Common myeloid progenitor, CD34-positive (primary cell): ENCODE results near the gene PTX4.

Experiments
- CTCF ChIA-PET: fragments of 350-600 bp; sonication (Branson Sonifier 250); formaldehyde crosslinking; loops from one replicate; lab custom pipeline; 2021; ENCODE audit warnings: antibody characterized with exemption; lab: Charles Lee
- POLR2A ChIA-PET: fragments of 350-600 bp; sonication (Branson Sonifier 250); formaldehyde crosslinking; loops from one replicate; lab custom pipeline; 2021; ENCODE audit warnings: antibody characterized with exemption; lab: Charles Lee
- DNase-seq, 3 donors: peaks; one replicate each; pipeline versions ENCODE4 v3.0.0 to v3.0.0-alpha.2; 2013
- H3K27ac ChIP-seq, 2 experiments: 1 replicate in 1 of 2; 2 replicates in 1 of 2; pipeline ENCODE4 v1.7.0; 2013; ENCODE audit warnings: inconsistent platforms in 2 of 2, low read length in 2 of 2, mild to moderate bottlenecking in 2 of 2, low read depth in 1 of 2, moderate library complexity in 1 of 2; ENCODE audit not compliant: severe bottlenecking in 2 of 2, insufficient read depth in 1 of 2, poor library complexity in 1 of 2
- H3K27me3 ChIP-seq, 5 experiments: replicated peaks in 2 of 5; 1 replicate in 3 of 5; 2 replicates in 2 of 5; pipeline versions ENCODE4 v1.6.1 to v1.7.0; 2013; ENCODE audit warnings: low read length in 4 of 5, mild to moderate bottlenecking in 2 of 5, moderate library complexity in 2 of 5, inconsistent platforms in 1 of 5; ENCODE audit not compliant: insufficient read depth in 5 of 5, control insufficient read depth in 4 of 5
- H3K36me3 ChIP-seq, 4 experiments: 1 replicate in 2 of 4; 2 replicates in 2 of 4; pipeline versions ENCODE4 v1.6.1 to v1.7.0; 2013; ENCODE audit warnings: low read length in 3 of 4, control low read depth in 1 of 4, mild to moderate bottlenecking in 1 of 4; ENCODE audit not compliant: control insufficient read depth in 4 of 4, insufficient read depth in 4 of 4
- H3K4me1 ChIP-seq, 4 experiments: 1 replicate in 3 of 4; 2 replicates in 1 of 4; pipeline versions ENCODE4 v1.6.1 to v1.7.1; 2013; ENCODE audit warnings: low read length in 3 of 4, mild to moderate bottlenecking in 3 of 4, control low read depth in 1 of 4, inconsistent platforms in 1 of 4, moderate library complexity in 1 of 4; ENCODE audit not compliant: control insufficient read depth in 4 of 4, insufficient read depth in 4 of 4; ENCODE audit errors: control extremely low read depth in 1 of 4
- H3K4me3 ChIP-seq, 7 experiments: 1 replicate in 4 of 7; 2 replicates in 3 of 7; pipeline versions ENCODE4 v1.5.1 to v1.7.0; 2013; ENCODE audit warnings: mild to moderate bottlenecking in 7 of 7, low read length in 6 of 7, moderate library complexity in 6 of 7, inconsistent platforms in 2 of 7, low read depth in 2 of 7, control low read depth in 1 of 7; ENCODE audit not compliant: insufficient read depth in 4 of 7, control insufficient read depth in 1 of 7; ENCODE audit errors: extremely low read depth in 1 of 7
- H3K9me3 ChIP-seq, 5 experiments: 1 replicate in 4 of 5; 2 replicates in 1 of 5; pipeline versions ENCODE4 v1.6.1 to v1.7.1; 2013; ENCODE audit warnings: low read length in 4 of 5, mild to moderate bottlenecking in 2 of 5, inconsistent platforms in 1 of 5, low read depth in 1 of 5, moderate library complexity in 1 of 5; ENCODE audit not compliant: control insufficient read depth in 4 of 5, insufficient read depth in 2 of 5; ENCODE audit errors: control extremely low read depth in 1 of 5
- WGBS: methylation state at CpG from one replicate; pipeline ENCODE4 v1.1.5; 2013; ENCODE audit not compliant: insufficient coverage; 5-methylcytosine and 5-hydroxymethylcytosine counted together

The PTX4 gene

GRCh38 chr16:1489077-1489476 is 333 bp upstream of the PTX4 start:
- no peak for DNase-seq
- Histone ChIP-seq H3K4me1 (peaks cover 2 to 20% (median 16%) of the 10 kb centered on the region in 4 experiments), H3K27ac (no peak overlapping the region), H3K4me3 (no peak overlapping the region), H3K9me3 (no peaks in the 10 kb centered on the region), H3K27me3 (no peaks in the 10 kb centered on the region), H3K36me3 (peaks cover 0 to under 1% (median 0%) of the 10 kb centered on the region in 4 experiments)
- 96% methylated on average over 7 of the region's 12 CpGs for WGBS
- ChIA-PET CTCF (no interaction called here), POLR2A (no interaction called here)

- H3K27me3 ChIP-seq = no peaks in the 10 kb centered on the region
- CTCF ChIA-PET = no interaction called here
- DNase-seq = no peak
- no peaks in the 10 kb centered on the region for H3K9me3 ChIP-seq
- WGBS = 92% methylated on average over 24 of the region's 24 CpGs
- H3K27ac ChIP-seq = no peak overlapping the region
- POLR2A ChIA-PET = no interaction called here
- peaks cover 2 to 16% (median 12%) of the 10 kb centered on the region in 4 experiments for H3K4me1 ChIP-seq
- no peaks in the 10 kb centered on the region for H3K36me3 ChIP-seq
- H3K4me3 ChIP-seq = no peak overlapping the region
Observed at GRCh38 chr16:1488054-1488601, 616 bp downstream of the PTX4 start.

GRCh38 chr16:1487395-1488053 is 1.2 kb downstream of the PTX4 start:
- Histone ChIP-seq H3K4me3 (no peak overlapping the region), H3K27me3 (no peaks in the 10 kb centered on the region), H3K36me3 (no peaks in the 10 kb centered on the region), H3K9me3 (no peaks in the 10 kb centered on the region), H3K4me1 (peaks cover 2 to 11% (median 7%) of the 10 kb centered on the region in 4 experiments), H3K27ac (no peak overlapping the region)
- 97% methylated on average over 37 of the region's 39 CpGs for WGBS
- POLR2A ChIA-PET = no interaction called here
- CTCF ChIA-PET = no interaction called here
- DNase-seq = no peak

- Histone ChIP-seq H3K4me3 (no peak overlapping the region), H3K9me3 (no peaks in the 10 kb centered on the region), H3K27me3 (no peaks in the 10 kb centered on the region), H3K36me3 (no peaks in the 10 kb centered on the region), H3K27ac (no peak overlapping the region), H3K4me1 (peaks cover 0 to 8% (median 5%) of the 10 kb centered on the region in 4 experiments)
- WGBS = 96% methylated on average over 24 of the region's 33 CpGs
- ChIA-PET POLR2A (no interaction called here), CTCF (no interaction called here)
- DNase-seq = no peak
Observed at GRCh38 chr16:1486551-1487390, 2.0 kb downstream of the PTX4 start.

GRCh38 chr16:1485847-1486496 is 2.8 kb downstream of the PTX4 start:
- H3K4me3 ChIP-seq = no peak overlapping the region
- no peak overlapping the region for H3K27ac ChIP-seq
- H3K4me1 ChIP-seq = peaks cover 0 to 8% (median 7%) of the 10 kb centered on the region in 4 experiments
- no peak for DNase-seq
- WGBS = 98% methylated on average over 40 of the region's 40 CpGs
- no peaks in the 10 kb centered on the region for H3K27me3 ChIP-seq
- no peaks in the 10 kb centered on the region for H3K36me3 ChIP-seq
- ChIA-PET CTCF (no interaction called here), POLR2A (no interaction called here)
- H3K9me3 ChIP-seq = no peaks in the 10 kb centered on the region

GRCh38 chr16:1481906-1482835 is 6.6 kb downstream of the PTX4 start:
- Histone ChIP-seq H3K36me3 (no peaks in the 10 kb centered on the region), H3K4me3 (no peak overlapping the region), H3K4me1 (peaks cover 0 to 8% (median 4%) of the 10 kb centered on the region in 4 experiments), H3K27ac (no peak overlapping the region), H3K27me3 (no peaks in the 10 kb centered on the region), H3K9me3 (no peaks in the 10 kb centered on the region)
- WGBS = 96% methylated on average over 27 of the region's 28 CpGs
- CTCF ChIA-PET = interaction anchor here (1.1 kb wide), 1 partner anchor 11 kb away, joined by 3 read pairs; the partner anchor contains the start of gene TELO2
- no peak for DNase-seq
- POLR2A ChIA-PET = no interaction called here
